HEK293 (cell line): ENCODE data around the gene TTC27.

Source experiments
- CTCF ChIA-PET: fragments of 350-600 bp; formaldehyde crosslinking; extraction: SDS; loops from one replicate; lab custom pipeline; 2021; ENCODE audit warnings: antibody characterized with exemption; lab: Yijun Ruan, JAX
- POLR2A ChIA-PET: fragments of 300-600 bp; formaldehyde crosslinking; extraction: SDS; loops from one replicate; lab custom pipeline; 2020; ENCODE audit warnings: antibody characterized with exemption, inconsistent platforms; lab: Yijun Ruan, JAX
- H3K27ac ChIP-seq: fragments of 200-500 bp; sonication (Bioruptor generic); 2 replicates; pipeline ENCODE4 v1.5.1; 2014; ENCODE audit warnings: low read depth, low read length, control low read depth, inconsistent platforms; ENCODE audit errors: extremely low read depth
- H3K36me3 ChIP-seq, 2 experiments: fragments of 200-500 bp in 1 of 2; sonication (Bioruptor generic) in 1 of 2; 1 replicate in 1 of 2; 2 replicates in 1 of 2; pipeline ENCODE4 v1.5.1; 2014 to 2017; ENCODE audit warnings: inconsistent platforms in 2 of 2, low read length in 2 of 2; ENCODE audit not compliant: control insufficient read depth in 2 of 2, insufficient read depth in 1 of 2
- H3K4me1 ChIP-seq: fragments of 200-500 bp; sonication (Bioruptor generic); 2 replicates; pipeline ENCODE4 v1.5.1; 2014; ENCODE audit warnings: mild to moderate bottlenecking, low read length, inconsistent platforms; ENCODE audit not compliant: control insufficient read depth, insufficient read depth
- H3K4me3 ChIP-seq: 2 replicates; pipeline ENCODE4 v1.5.1; 2011; ENCODE audit warnings: low read depth, mild to moderate bottlenecking, control low read depth, low read length, moderate library complexity
- H3K9me3 ChIP-seq: fragments of 200-500 bp; sonication (Bioruptor generic); 2 replicates; pipeline ENCODE4 v1.5.1; 2014; ENCODE audit warnings: low read depth, low read length, inconsistent platforms; ENCODE audit not compliant: control insufficient read depth, insufficient read depth
- GLI4 ChIP-seq: fragments of 450-650 bp; formaldehyde crosslinking; IDR thresholded peaks from 2 replicates; pipeline ENCODE4 v1.5.1; 2016; ENCODE audit warnings: missing biosample characterization, missing genetic modification characterization
- KLF10 ChIP-seq: fragments of 450-650 bp; IDR thresholded peaks from 2 replicates; pipeline ENCODE4 v1.5.1; 2018; ENCODE audit warnings: missing biosample characterization, mild to moderate bottlenecking, missing genetic modification characterization
- TRIM28 ChIP-seq: IDR thresholded peaks from 2 replicates; pipeline ENCODE4 v1.6.1; 2011; ENCODE audit warnings: low read length, control low read depth, borderline replicate concordance
- ZFP69B ChIP-seq: fragments of 450-650 bp; formaldehyde crosslinking; IDR thresholded peaks from 2 replicates; pipeline ENCODE4 v1.5.1; 2016; ENCODE audit warnings: missing biosample characterization, missing genetic modification characterization
- ZNF121 ChIP-seq: fragments of 450-650 bp; formaldehyde crosslinking; IDR thresholded peaks from 2 replicates; pipeline ENCODE4 v1.5.1; 2016; ENCODE audit warnings: missing biosample characterization, missing genetic modification characterization
- ZNF138 ChIP-seq: fragments of 450-650 bp; formaldehyde crosslinking; IDR thresholded peaks from 2 replicates; pipeline ENCODE4 v1.5.1; 2016; ENCODE audit warnings: missing biosample characterization, missing genetic modification characterization, borderline replicate concordance
- ZNF157 ChIP-seq: fragments of 450-650 bp; formaldehyde crosslinking; IDR thresholded peaks from 2 replicates; pipeline ENCODE4 v1.5.1; 2016; ENCODE audit warnings: missing biosample characterization, missing genetic modification characterization
- ZNF169 ChIP-seq: fragments of 450-650 bp; formaldehyde crosslinking; IDR thresholded peaks from 2 replicates; pipeline ENCODE4 v1.5.1; 2016; ENCODE audit warnings: missing biosample characterization, missing genetic modification characterization
- ZNF2 ChIP-seq: fragments of 450-650 bp; formaldehyde crosslinking; IDR thresholded peaks from 2 replicates; pipeline ENCODE4 v1.5.1; 2016; ENCODE audit warnings: missing biosample characterization, missing genetic modification characterization
- ZNF311 ChIP-seq: fragments of 450-650 bp; formaldehyde crosslinking; IDR thresholded peaks from 2 replicates; pipeline ENCODE4 v1.5.1; 2017; ENCODE audit warnings: missing biosample characterization, missing genetic modification characterization, borderline replicate concordance
- ZNF394 ChIP-seq: fragments of 450-650 bp; formaldehyde crosslinking; IDR thresholded peaks from 2 replicates; pipeline ENCODE4 v1.5.1; 2016; ENCODE audit warnings: missing biosample characterization, missing genetic modification characterization, mild to moderate bottlenecking, moderate library complexity, borderline replicate concordance
- ZNF416 ChIP-seq: fragments of 450-650 bp; formaldehyde crosslinking; IDR thresholded peaks from 2 replicates; pipeline ENCODE4 v1.5.1; 2016; ENCODE audit warnings: missing biosample characterization, missing genetic modification characterization
- ZNF433 ChIP-seq: fragments of 450-650 bp; formaldehyde crosslinking; IDR thresholded peaks from 2 replicates; pipeline ENCODE4 v1.5.1; 2016; ENCODE audit warnings: missing biosample characterization, missing genetic modification characterization, low read depth
- ZNF473 ChIP-seq: fragments of 450-650 bp; formaldehyde crosslinking; IDR thresholded peaks from 2 replicates; pipeline ENCODE4 v1.5.1; 2017; ENCODE audit warnings: missing biosample characterization, missing genetic modification characterization
- ZNF530 ChIP-seq: fragments of 450-650 bp; formaldehyde crosslinking; IDR thresholded peaks from 2 replicates; pipeline ENCODE4 v1.5.1; 2016; ENCODE audit warnings: low read depth, missing biosample characterization, missing genetic modification characterization
- ZNF785 ChIP-seq: fragments of 450-650 bp; formaldehyde crosslinking; IDR thresholded peaks from 2 replicates; pipeline ENCODE4 v1.5.1; 2016; ENCODE audit warnings: missing biosample characterization, missing genetic modification characterization
- ZNF830 ChIP-seq: fragments of 450-650 bp; IDR thresholded peaks from 2 replicates; pipeline ENCODE4 v1.5.0; 2018; ENCODE audit warnings: missing biosample characterization, missing genetic modification characterization, low read depth, mild to moderate bottlenecking, moderate library complexity
- TF ChIP-seq, protein P1 (sequence below): fragments of 450-650 bp; formaldehyde crosslinking; IDR thresholded peaks from 2 replicates; pipeline ENCODE4 v1.5.1; 2016; ENCODE audit warnings: missing biosample characterization, missing genetic modification characterization, borderline replicate concordance
- TF ChIP-seq, protein P2 (sequence below): fragments of 450-650 bp; formaldehyde crosslinking; IDR thresholded peaks from 2 replicates; pipeline ENCODE4 v1.5.1; 2016; ENCODE audit warnings: missing biosample characterization, missing genetic modification characterization, low read depth
- TF ChIP-seq, protein P3 (sequence below): fragments of 450-650 bp; IDR thresholded peaks from 2 replicates; pipeline ENCODE4 v1.5.1; 2018; ENCODE audit warnings: missing biosample characterization, mild to moderate bottlenecking, missing genetic modification characterization
- TF ChIP-seq, protein P4 (sequence below): fragments of 450-650 bp; formaldehyde crosslinking; IDR thresholded peaks from 2 replicates; pipeline ENCODE4 v1.5.1; 2016; ENCODE audit warnings: missing biosample characterization, missing genetic modification characterization
- TF ChIP-seq, protein P5 (sequence below): fragments of 450-650 bp; formaldehyde crosslinking; IDR thresholded peaks from 2 replicates; pipeline ENCODE4 v1.5.1; 2016; ENCODE audit warnings: missing biosample characterization, missing genetic modification characterization

Gene TTC27

DNA sequence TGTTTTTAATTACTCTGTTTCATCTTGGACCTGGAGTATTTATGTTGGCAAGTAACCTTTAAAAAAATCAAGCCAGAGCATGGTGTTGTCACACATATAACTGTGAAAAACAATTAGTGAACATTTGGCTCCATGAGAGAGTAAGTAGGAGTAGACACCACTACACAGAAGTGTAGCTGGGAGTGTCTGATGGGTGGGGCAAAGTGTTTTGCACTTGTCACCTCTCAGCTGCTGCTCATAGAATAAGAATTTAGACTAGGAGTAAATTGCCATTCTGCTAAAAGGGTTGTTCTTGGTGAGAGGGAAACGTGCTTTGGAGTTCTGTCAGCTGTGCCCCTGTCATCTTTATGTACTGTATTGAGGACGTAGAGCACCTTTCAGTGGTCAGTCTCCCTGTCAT is 114.5 kb downstream of the TTC27 start (continued):
- TF ChIP-seq ZNF2 (no peak), TRIM28 (no peak), ZFP69B (tag by site-specific recombination) (no peak), ZNF121 (no peak)
- TF ChIP-seq, protein P1, sequence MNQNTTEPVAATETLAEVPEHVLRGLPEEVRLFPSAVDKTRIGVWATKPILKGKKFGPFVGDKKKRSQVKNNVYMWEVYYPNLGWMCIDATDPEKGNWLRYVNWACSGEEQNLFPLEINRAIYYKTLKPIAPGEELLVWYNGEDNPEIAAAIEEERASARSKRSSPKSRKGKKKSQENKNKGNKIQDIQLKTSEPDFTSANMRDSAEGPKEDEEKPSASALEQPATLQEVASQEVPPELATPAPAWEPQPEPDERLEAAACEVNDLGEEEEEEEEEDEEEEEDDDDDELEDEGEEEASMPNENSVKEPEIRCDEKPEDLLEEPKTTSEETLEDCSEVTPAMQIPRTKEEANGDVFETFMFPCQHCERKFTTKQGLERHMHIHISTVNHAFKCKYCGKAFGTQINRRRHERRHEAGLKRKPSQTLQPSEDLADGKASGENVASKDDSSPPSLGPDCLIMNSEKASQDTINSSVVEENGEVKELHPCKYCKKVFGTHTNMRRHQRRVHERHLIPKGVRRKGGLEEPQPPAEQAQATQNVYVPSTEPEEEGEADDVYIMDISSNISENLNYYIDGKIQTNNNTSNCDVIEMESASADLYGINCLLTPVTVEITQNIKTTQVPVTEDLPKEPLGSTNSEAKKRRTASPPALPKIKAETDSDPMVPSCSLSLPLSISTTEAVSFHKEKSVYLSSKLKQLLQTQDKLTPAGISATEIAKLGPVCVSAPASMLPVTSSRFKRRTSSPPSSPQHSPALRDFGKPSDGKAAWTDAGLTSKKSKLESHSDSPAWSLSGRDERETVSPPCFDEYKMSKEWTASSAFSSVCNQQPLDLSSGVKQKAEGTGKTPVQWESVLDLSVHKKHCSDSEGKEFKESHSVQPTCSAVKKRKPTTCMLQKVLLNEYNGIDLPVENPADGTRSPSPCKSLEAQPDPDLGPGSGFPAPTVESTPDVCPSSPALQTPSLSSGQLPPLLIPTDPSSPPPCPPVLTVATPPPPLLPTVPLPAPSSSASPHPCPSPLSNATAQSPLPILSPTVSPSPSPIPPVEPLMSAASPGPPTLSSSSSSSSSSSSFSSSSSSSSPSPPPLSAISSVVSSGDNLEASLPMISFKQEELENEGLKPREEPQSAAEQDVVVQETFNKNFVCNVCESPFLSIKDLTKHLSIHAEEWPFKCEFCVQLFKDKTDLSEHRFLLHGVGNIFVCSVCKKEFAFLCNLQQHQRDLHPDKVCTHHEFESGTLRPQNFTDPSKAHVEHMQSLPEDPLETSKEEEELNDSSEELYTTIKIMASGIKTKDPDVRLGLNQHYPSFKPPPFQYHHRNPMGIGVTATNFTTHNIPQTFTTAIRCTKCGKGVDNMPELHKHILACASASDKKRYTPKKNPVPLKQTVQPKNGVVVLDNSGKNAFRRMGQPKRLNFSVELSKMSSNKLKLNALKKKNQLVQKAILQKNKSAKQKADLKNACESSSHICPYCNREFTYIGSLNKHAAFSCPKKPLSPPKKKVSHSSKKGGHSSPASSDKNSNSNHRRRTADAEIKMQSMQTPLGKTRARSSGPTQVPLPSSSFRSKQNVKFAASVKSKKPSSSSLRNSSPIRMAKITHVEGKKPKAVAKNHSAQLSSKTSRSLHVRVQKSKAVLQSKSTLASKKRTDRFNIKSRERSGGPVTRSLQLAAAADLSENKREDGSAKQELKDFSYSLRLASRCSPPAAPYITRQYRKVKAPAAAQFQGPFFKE (tag by site-specific recombination) = no peak

DNA sequence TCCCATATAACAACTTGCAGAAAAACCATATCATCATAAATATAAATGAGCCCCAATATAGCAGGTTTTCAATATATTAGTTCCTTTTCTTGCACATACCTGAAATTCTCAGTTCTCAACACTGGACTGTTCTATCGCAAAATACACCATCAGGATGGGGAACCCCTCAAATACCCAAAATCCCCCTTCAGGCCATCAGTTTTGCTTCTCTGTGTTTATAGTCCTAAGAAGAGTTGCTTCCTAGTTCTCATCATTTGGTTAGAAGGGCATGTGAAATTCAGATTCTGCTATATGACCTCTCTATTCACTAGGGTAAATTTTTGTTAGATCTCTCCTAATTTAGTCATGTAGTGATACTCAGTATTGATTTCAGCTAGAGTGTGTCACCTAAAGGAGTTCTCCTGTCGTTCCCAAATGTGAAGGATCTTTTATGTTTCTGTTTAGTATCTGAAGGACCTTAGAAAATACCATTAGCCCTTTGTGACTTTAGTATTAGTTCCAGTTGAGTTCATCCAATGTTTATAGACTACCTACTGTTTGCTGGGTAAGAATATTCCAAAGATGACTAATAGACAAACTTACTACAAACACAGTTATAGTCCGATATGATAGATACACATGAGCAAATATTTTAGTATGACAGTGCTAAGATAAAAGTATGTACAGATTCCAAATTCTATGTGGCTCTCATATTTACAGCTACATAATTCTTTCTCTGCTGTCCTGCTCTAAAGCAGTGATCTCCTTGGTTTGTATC is 115.8 kb downstream of the TTC27 start:
- ChIA-PET POLR2A (no interaction called here), CTCF (interaction anchor here (0.5 kb wide), 1 partner anchor 636 kb away, joined by 3 read pairs; no protein-coding TSS in a partner anchor)
- Histone ChIP-seq H3K4me3 (no peak overlapping the region), H3K9me3 (no peaks in the 10 kb centered on the region), H3K27ac (no peak overlapping the region), H3K4me1 (no peaks in the 10 kb centered on the region), H3K36me3 (no peaks in the 10 kb centered on the region)
- TF ChIP-seq ZNF785 (no peak), ZNF473 (tag by site-specific recombination) (no peak), ZNF416 (tag by site-specific recombination) (no peak), ZNF157 (tag by site-specific recombination) (no peak), ZNF433 (tag by site-specific recombination) (no peak), ZNF169 (tag by site-specific recombination) (no peak), ZNF138 (tag by site-specific recombination) (no peak), GLI4 (tag by site-specific recombination) (no peak), ZNF830 (tag by site-specific recombination) (no peak), KLF10 (tag by site-specific recombination) (no peak), ZNF311 (tag by site-specific recombination) (no peak), ZNF530 (no peak), ZNF394 (tag by site-specific recombination) (no peak)
- TF ChIP-seq, protein P2, sequence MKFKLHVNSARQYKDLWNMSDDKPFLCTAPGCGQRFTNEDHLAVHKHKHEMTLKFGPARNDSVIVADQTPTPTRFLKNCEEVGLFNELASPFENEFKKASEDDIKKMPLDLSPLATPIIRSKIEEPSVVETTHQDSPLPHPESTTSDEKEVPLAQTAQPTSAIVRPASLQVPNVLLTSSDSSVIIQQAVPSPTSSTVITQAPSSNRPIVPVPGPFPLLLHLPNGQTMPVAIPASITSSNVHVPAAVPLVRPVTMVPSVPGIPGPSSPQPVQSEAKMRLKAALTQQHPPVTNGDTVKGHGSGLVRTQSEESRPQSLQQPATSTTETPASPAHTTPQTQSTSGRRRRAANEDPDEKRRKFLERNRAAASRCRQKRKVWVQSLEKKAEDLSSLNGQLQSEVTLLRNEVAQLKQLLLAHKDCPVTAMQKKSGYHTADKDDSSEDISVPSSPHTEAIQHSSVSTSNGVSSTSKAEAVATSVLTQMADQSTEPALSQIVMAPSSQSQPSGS = no peak
- TF ChIP-seq, protein P3, sequence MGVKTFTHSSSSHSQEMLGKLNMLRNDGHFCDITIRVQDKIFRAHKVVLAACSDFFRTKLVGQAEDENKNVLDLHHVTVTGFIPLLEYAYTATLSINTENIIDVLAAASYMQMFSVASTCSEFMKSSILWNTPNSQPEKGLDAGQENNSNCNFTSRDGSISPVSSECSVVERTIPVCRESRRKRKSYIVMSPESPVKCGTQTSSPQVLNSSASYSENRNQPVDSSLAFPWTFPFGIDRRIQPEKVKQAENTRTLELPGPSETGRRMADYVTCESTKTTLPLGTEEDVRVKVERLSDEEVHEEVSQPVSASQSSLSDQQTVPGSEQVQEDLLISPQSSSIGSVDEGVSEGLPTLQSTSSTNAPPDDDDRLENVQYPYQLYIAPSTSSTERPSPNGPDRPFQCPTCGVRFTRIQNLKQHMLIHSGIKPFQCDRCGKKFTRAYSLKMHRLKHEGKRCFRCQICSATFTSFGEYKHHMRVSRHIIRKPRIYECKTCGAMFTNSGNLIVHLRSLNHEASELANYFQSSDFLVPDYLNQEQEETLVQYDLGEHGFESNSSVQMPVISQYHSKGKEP (tag by site-specific recombination) = no peak
- TF ChIP-seq, protein P4, sequence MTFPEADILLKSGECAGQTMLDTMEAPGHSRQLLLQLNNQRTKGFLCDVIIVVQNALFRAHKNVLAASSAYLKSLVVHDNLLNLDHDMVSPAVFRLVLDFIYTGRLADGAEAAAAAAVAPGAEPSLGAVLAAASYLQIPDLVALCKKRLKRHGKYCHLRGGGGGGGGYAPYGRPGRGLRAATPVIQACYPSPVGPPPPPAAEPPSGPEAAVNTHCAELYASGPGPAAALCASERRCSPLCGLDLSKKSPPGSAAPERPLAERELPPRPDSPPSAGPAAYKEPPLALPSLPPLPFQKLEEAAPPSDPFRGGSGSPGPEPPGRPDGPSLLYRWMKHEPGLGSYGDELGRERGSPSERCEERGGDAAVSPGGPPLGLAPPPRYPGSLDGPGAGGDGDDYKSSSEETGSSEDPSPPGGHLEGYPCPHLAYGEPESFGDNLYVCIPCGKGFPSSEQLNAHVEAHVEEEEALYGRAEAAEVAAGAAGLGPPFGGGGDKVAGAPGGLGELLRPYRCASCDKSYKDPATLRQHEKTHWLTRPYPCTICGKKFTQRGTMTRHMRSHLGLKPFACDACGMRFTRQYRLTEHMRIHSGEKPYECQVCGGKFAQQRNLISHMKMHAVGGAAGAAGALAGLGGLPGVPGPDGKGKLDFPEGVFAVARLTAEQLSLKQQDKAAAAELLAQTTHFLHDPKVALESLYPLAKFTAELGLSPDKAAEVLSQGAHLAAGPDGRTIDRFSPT (tag by site-specific recombination) = no peak
- TF ChIP-seq, protein P5, sequence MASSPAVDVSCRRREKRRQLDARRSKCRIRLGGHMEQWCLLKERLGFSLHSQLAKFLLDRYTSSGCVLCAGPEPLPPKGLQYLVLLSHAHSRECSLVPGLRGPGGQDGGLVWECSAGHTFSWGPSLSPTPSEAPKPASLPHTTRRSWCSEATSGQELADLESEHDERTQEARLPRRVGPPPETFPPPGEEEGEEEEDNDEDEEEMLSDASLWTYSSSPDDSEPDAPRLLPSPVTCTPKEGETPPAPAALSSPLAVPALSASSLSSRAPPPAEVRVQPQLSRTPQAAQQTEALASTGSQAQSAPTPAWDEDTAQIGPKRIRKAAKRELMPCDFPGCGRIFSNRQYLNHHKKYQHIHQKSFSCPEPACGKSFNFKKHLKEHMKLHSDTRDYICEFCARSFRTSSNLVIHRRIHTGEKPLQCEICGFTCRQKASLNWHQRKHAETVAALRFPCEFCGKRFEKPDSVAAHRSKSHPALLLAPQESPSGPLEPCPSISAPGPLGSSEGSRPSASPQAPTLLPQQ (tag by site-specific recombination) = no peak
